ENCODE data around the gene LRRC47.

Gene LRRC47

GRCh38 chr1:3828391-3828790 lies 32.1 kb upstream of the LRRC47 start:
- Histone ChIP-seq H3F3A (ENCODE audit: insufficient read depth, low read length) (no peaks in the 10 kb centered on the region), H3K27ac (ENCODE audit: low read depth, low read length, poor library complexity, severe bottlenecking) (no peak overlapping the region), H3K9ac (ENCODE audit: low read length) (no peak overlapping the region), H3K27me3 (ENCODE audit: insufficient read depth, low read length) (no peaks in the 10 kb centered on the region), H3K4me3 (ENCODE audit: low read depth, low read length, poor library complexity, severe bottlenecking) (no peak overlapping the region), H3K9me3 (ENCODE audit: low read length) (no peaks in the 10 kb centered on the region), H3K4me2 (ENCODE audit: low read length) (no peak overlapping the region), H2AFZ (ENCODE audit: low read length) (no peak overlapping the region), H3K36me3 (ENCODE audit: insufficient read depth, low read length) (peaks cover 77% of the 10 kb centered on the region), H3K4me1 (ENCODE audit: insufficient read depth, low read length, severe bottlenecking) (no peaks in the 10 kb centered on the region), H4K20me1 (ENCODE audit: insufficient read depth, low read length) (no peaks in the 10 kb centered on the region), H3K79me2 (ENCODE audit: insufficient read depth, low read length) (no peaks in the 10 kb centered on the region), H3K9me2 (ENCODE audit: low read depth, low read length) (no peaks in the 10 kb centered on the region)
- TF ChIP-seq EZH2 (IDR thresholded peaks at IDR 0.05; ENCODE audit: borderline replicate concordance, low read length) = no peak
- no peak for TF ChIP-seq CTCF (IDR thresholded peaks at IDR 0.05; ENCODE audit: low read length)

DNA sequence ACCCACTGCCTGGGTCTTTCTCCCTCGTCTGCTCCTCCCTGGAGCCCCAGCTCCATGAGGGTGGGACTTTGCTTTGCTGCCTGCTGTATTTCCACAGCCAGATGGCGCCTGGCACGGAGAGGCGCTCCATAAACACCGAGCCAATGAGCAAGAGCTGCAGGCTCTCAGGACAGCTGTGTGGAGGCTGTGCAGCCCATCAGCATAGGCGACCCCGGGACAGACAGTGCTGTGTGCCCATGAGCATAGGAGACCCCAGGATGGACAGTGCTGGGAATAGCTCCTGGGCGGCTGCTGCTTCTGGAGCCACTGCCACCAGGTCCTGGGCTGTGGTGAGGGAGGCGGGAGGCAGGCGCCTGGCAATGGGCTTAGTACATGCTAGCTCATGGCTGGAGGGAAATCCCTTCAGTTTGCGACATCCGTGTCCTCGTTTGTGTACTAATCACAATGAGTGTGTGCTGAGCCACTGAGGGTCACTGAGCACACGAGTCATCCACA lies 31.6 kb upstream of the LRRC47 start:
- TF ChIP-seq EZH2 (IDR thresholded peaks at IDR 0.05; ENCODE audit: borderline replicate concordance, low read length) (no peak), CTCF (IDR thresholded peaks at IDR 0.05; ENCODE audit: low read length) (no peak)

DNA sequence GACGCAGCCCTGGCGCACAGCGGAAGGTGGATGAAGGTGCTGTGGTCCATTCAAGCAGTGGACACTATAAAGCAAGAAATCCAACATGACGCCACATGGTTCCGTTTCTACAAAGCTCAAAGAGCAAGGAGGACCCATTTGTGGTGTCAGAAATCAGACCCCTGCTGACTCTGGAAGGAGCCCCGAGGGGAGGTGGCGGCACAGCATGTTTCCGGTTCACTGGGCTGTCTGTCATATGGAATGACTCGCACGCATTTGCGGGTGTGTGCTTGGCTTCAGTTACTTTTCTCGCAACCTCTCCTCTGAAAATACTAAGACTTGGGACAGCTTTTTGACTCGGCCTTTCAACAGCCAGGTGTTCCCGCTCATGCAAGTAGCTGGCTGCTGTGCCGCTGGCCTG lies 29.1 kb upstream of the LRRC47 start:
- H3K27me3 ChIP-seq (ENCODE audit: insufficient read depth, low read length) = no peaks in the 10 kb centered on the region
- H3K4me3 ChIP-seq (ENCODE audit: low read depth, low read length, poor library complexity, severe bottlenecking) = no peak overlapping the region
- H3K4me2 ChIP-seq (ENCODE audit: low read length) = no peak overlapping the region
- no peak overlapping the region for H2AFZ ChIP-seq (ENCODE audit: low read length)
- H3F3A ChIP-seq (ENCODE audit: insufficient read depth, low read length) = no peaks in the 10 kb centered on the region
- TF ChIP-seq CTCF (IDR thresholded peaks at IDR 0.05; ENCODE audit: low read length) (no peak), EZH2 (IDR thresholded peaks at IDR 0.05; ENCODE audit: borderline replicate concordance, low read length) (no peak)
- H3K4me1 ChIP-seq (ENCODE audit: insufficient read depth, low read length, severe bottlenecking) = no peaks in the 10 kb centered on the region
- H3K9ac ChIP-seq (ENCODE audit: low read length) = no peak overlapping the region
- H4K20me1 ChIP-seq (ENCODE audit: insufficient read depth, low read length) = no peaks in the 10 kb centered on the region
- H3K36me3 ChIP-seq (ENCODE audit: insufficient read depth, low read length) = peaks cover 79% of the 10 kb centered on the region
- no peaks in the 10 kb centered on the region for H3K79me2 ChIP-seq (ENCODE audit: insufficient read depth, low read length)
- H3K9me3 ChIP-seq (ENCODE audit: low read length) = no peaks in the 10 kb centered on the region
- H3K9me2 ChIP-seq (ENCODE audit: low read depth, low read length) = no peaks in the 10 kb centered on the region
- no peak overlapping the region for H3K27ac ChIP-seq (ENCODE audit: low read depth, low read length, poor library complexity, severe bottlenecking)

More for the DNA sequence above, 31.6 kb upstream of the LRRC47 start:
- H3F3A ChIP-seq (ENCODE audit: insufficient read depth, low read length) = no peaks in the 10 kb centered on the region
- H3K4me3 ChIP-seq (ENCODE audit: low read depth, low read length, poor library complexity, severe bottlenecking) = no peak overlapping the region
- H3K36me3 ChIP-seq (ENCODE audit: insufficient read depth, low read length) = peaks cover 78% of the 10 kb centered on the region
- H3K9me3 ChIP-seq (ENCODE audit: low read length) = no peaks in the 10 kb centered on the region
- no peaks in the 10 kb centered on the region for H4K20me1 ChIP-seq (ENCODE audit: insufficient read depth, low read length)
- H3K27ac ChIP-seq (ENCODE audit: low read depth, low read length, poor library complexity, severe bottlenecking) = no peak overlapping the region
- no peaks in the 10 kb centered on the region for H3K4me1 ChIP-seq (ENCODE audit: insufficient read depth, low read length, severe bottlenecking)
- H3K27me3 ChIP-seq (ENCODE audit: insufficient read depth, low read length) = no peaks in the 10 kb centered on the region
- H3K4me2 ChIP-seq (ENCODE audit: low read length) = no peak overlapping the region
- no peak overlapping the region for H3K9ac ChIP-seq (ENCODE audit: low read length)
- H2AFZ ChIP-seq (ENCODE audit: low read length) = no peak overlapping the region
- H3K79me2 ChIP-seq (ENCODE audit: insufficient read depth, low read length) = no peaks in the 10 kb centered on the region
- H3K9me2 ChIP-seq (ENCODE audit: low read depth, low read length) = no peaks in the 10 kb centered on the region

All from OCI-LY1 (cell line).